Measurements from ENCODE around the gene SERPINA3.
"Not testable (repeated sequence)": the region's sequence is repeated elsewhere in the genome, so short reads cannot be mapped to it uniquely, and the experiment has no call there.

The SERPINA3 gene

GRCh38 chr14:94577472-94577871 is 34.7 kb upstream of the SERPINA3 start:
- H3K4me3 Mint-ChIP-seq, H3K36me3 Mint-ChIP-seq, H3K9me3 Mint-ChIP-seq, DNase-seq, H3K27me3 Mint-ChIP-seq, H3K4me1 Mint-ChIP-seq, CTCF ChIA-PET, H3K27ac Mint-ChIP-seq: not testable (repeated sequence)

GRCh38 chr14:94578712-94579111 is 33.5 kb upstream of the SERPINA3 start:
- Mint-ChIP-seq H3K27ac (no peak overlapping the region), H3K4me1 (no peaks in the 10 kb centered on the region), H3K4me3 (no peak overlapping the region), H3K27me3 (no peaks in the 10 kb centered on the region), H3K36me3 (no peaks in the 10 kb centered on the region), H3K9me3 (no peaks in the 10 kb centered on the region)
- DNase-seq, result no peak
- CTCF ChIA-PET, result no interaction called here

GRCh38 chr14:94581127-94581999 is 30.8 kb upstream of the SERPINA3 start, which contains the start of gene SERPINA5:
TSS of gene SERPINA5 (plus strand) at chr14:94581426. CDS start at chr14:94587363, 5,937 bp downstream.
- H3K9me3 Mint-ChIP-seq, result no peaks in the 10 kb centered on the region
- no peaks in the 10 kb centered on the region for H3K4me1 Mint-ChIP-seq
- H3K27ac Mint-ChIP-seq, result no peak within 1 kb of the TSS
- H3K27me3 Mint-ChIP-seq, result no peaks in the 10 kb centered on the region
- H3K4me3 Mint-ChIP-seq, result no peak within 1 kb of the TSS
- CTCF ChIA-PET, result no interaction called here
- H3K36me3 Mint-ChIP-seq, result no peaks in the 10 kb centered on the region
- no peak for DNase-seq

GRCh38 chr14:94582199-94582750 is 29.9 kb upstream of the SERPINA3 start:
- no peak overlapping the region for H3K27ac Mint-ChIP-seq
- H3K27me3 Mint-ChIP-seq, result no peaks in the 10 kb centered on the region
- no peak for DNase-seq
- no peak overlapping the region for H3K4me3 Mint-ChIP-seq
- no peaks in the 10 kb centered on the region for H3K4me1 Mint-ChIP-seq
- no peaks in the 10 kb centered on the region for H3K9me3 Mint-ChIP-seq
- CTCF ChIA-PET, result no interaction called here
- H3K36me3 Mint-ChIP-seq, result no peaks in the 10 kb centered on the region

- CTCF ChIA-PET, result no interaction called here
- Mint-ChIP-seq H3K36me3 (no peaks in the 10 kb centered on the region), H3K27ac (no peak overlapping the region), H3K9me3 (no peaks in the 10 kb centered on the region), H3K4me1 (no peaks in the 10 kb centered on the region), H3K4me3 (no peak overlapping the region), H3K27me3 (no peaks in the 10 kb centered on the region)
- no peak for DNase-seq
Measured at GRCh38 chr14:94582851-94583250, 29.3 kb upstream of the SERPINA3 start.

- no peaks in the 10 kb centered on the region for H3K4me1 Mint-ChIP-seq
- no peaks in the 10 kb centered on the region for H3K9me3 Mint-ChIP-seq
- no peaks in the 10 kb centered on the region for H3K36me3 Mint-ChIP-seq
- no peak overlapping the region for H3K4me3 Mint-ChIP-seq
- H3K27me3 Mint-ChIP-seq, result no peaks in the 10 kb centered on the region
- no peak overlapping the region for H3K27ac Mint-ChIP-seq
- no peak for DNase-seq
- CTCF ChIA-PET, result no interaction called here
Measured at GRCh38 chr14:94583557-94583956, 28.6 kb upstream of the SERPINA3 start.

- no peaks in the 10 kb centered on the region for H3K4me1 Mint-ChIP-seq
- H3K4me3 Mint-ChIP-seq, result no peak overlapping the region
- no peaks in the 10 kb centered on the region for H3K9me3 Mint-ChIP-seq
- no peak for DNase-seq
- no peak overlapping the region for H3K27ac Mint-ChIP-seq
- no peaks in the 10 kb centered on the region for H3K36me3 Mint-ChIP-seq
- no peaks in the 10 kb centered on the region for H3K27me3 Mint-ChIP-seq
- CTCF ChIA-PET, result no interaction called here
Measured at GRCh38 chr14:94584591-94585280, 27.5 kb upstream of the SERPINA3 start.

- Mint-ChIP-seq H3K27ac (no peak overlapping the region), H3K4me3 (no peak overlapping the region)
Measured at GRCh38 chr14:94586635-94587034, 25.6 kb upstream of the SERPINA3 start.

GRCh38 chr14:94588311-94588710 is 23.9 kb upstream of the SERPINA3 start:
- no peaks in the 10 kb centered on the region for H3K9me3 Mint-ChIP-seq
- no peak for DNase-seq
- H3K27ac Mint-ChIP-seq, result no peak overlapping the region
- H3K36me3 Mint-ChIP-seq, result no peaks in the 10 kb centered on the region
- H3K4me3 Mint-ChIP-seq, result no peak overlapping the region
- no peaks in the 10 kb centered on the region for H3K4me1 Mint-ChIP-seq
- H3K27me3 Mint-ChIP-seq, result no peaks in the 10 kb centered on the region
- CTCF ChIA-PET, result no interaction called here

More at GRCh38 chr14:94586635-94587034, 25.6 kb upstream of the SERPINA3 start:
- no peak for DNase-seq
- Mint-ChIP-seq H3K9me3 (no peaks in the 10 kb centered on the region), H3K36me3 (no peaks in the 10 kb centered on the region), H3K4me1 (no peaks in the 10 kb centered on the region), H3K27me3 (no peaks in the 10 kb centered on the region)
- CTCF ChIA-PET, result no interaction called here

GRCh38 chr14:94591073-94591472 is 21.1 kb upstream of the SERPINA3 start:
- Mint-ChIP-seq H3K27ac (no peak overlapping the region), H3K9me3 (no peaks in the 10 kb centered on the region), H3K4me3 (no peak overlapping the region), H3K27me3 (peaks cover 5% of the 10 kb centered on the region), H3K36me3 (no peaks in the 10 kb centered on the region), H3K4me1 (no peaks in the 10 kb centered on the region)
- no peak for DNase-seq
- CTCF ChIA-PET, result no interaction called here

- no peak overlapping the region for H3K4me3 Mint-ChIP-seq
- H3K27me3 Mint-ChIP-seq, result peaks cover 5% of the 10 kb centered on the region
- no peaks in the 10 kb centered on the region for H3K36me3 Mint-ChIP-seq
- no peak for DNase-seq
- no peaks in the 10 kb centered on the region for H3K4me1 Mint-ChIP-seq
- H3K27ac Mint-ChIP-seq, result no peak overlapping the region
- no peaks in the 10 kb centered on the region for H3K9me3 Mint-ChIP-seq
- CTCF ChIA-PET, result no interaction called here
Measured at GRCh38 chr14:94591871-94592270, 20.3 kb upstream of the SERPINA3 start.

GRCh38 chr14:94592457-94592856 is 19.7 kb upstream of the SERPINA3 start:
- H3K27me3 Mint-ChIP-seq, result peaks cover 5% of the 10 kb centered on the region

GRCh38 chr14:94593376-94593748 is 18.8 kb upstream of the SERPINA3 start:
- Mint-ChIP-seq H3K9me3 (no peaks in the 10 kb centered on the region), H3K4me3 (no peak overlapping the region), H3K27me3 (peaks cover 5% of the 10 kb centered on the region), H3K36me3 (no peaks in the 10 kb centered on the region), H3K4me1 (no peaks in the 10 kb centered on the region), H3K27ac (no peak overlapping the region)
- CTCF ChIA-PET, result no interaction called here
- DNase-seq, result no peak

More at GRCh38 chr14:94592457-94592856, 19.7 kb upstream of the SERPINA3 start:
- H3K27ac Mint-ChIP-seq, result no peak overlapping the region
- CTCF ChIA-PET, result no interaction called here
- H3K9me3 Mint-ChIP-seq, result no peaks in the 10 kb centered on the region
- H3K36me3 Mint-ChIP-seq, result no peaks in the 10 kb centered on the region
- no peak overlapping the region for H3K4me3 Mint-ChIP-seq
- no peaks in the 10 kb centered on the region for H3K4me1 Mint-ChIP-seq
- DNase-seq, result no peak

- CTCF ChIA-PET, result no interaction called here
- Mint-ChIP-seq H3K4me3 (no peak overlapping the region), H3K27ac (no peak overlapping the region), H3K4me1 (no peaks in the 10 kb centered on the region), H3K27me3 (peaks cover 5% of the 10 kb centered on the region), H3K36me3 (no peaks in the 10 kb centered on the region), H3K9me3 (no peaks in the 10 kb centered on the region)
- no peak for DNase-seq
Measured at GRCh38 chr14:94593749-94594431, 18.3 kb upstream of the SERPINA3 start.

All from activated naive CD4-positive, alpha-beta T cell treated with anti-CD3 and anti-CD28 coated beads, Interleukin-2, amount 10 ng/mL, durations not matched to agents 7 days and 5 days (primary cell).